GM12875 (cell line): ENCODE measurements around the gene BTD.

Experiments used
- H3K4me3 ChIP-seq: one replicate; pipeline ENCODE4 v1.5.1; 2011; ENCODE audit warnings: low read depth, low read length, control low read depth
- TF ChIP-seq, protein P1 (sequence below): IDR thresholded peaks from 2 replicates; pipeline ENCODE4 v1.5.1; 2011; ENCODE audit warnings: low read depth, mild to moderate bottlenecking, control low read depth, inconsistent platforms, low read length, moderate library complexity, borderline replicate concordance; ENCODE audit not compliant: insufficient read depth

The BTD gene

DNA sequence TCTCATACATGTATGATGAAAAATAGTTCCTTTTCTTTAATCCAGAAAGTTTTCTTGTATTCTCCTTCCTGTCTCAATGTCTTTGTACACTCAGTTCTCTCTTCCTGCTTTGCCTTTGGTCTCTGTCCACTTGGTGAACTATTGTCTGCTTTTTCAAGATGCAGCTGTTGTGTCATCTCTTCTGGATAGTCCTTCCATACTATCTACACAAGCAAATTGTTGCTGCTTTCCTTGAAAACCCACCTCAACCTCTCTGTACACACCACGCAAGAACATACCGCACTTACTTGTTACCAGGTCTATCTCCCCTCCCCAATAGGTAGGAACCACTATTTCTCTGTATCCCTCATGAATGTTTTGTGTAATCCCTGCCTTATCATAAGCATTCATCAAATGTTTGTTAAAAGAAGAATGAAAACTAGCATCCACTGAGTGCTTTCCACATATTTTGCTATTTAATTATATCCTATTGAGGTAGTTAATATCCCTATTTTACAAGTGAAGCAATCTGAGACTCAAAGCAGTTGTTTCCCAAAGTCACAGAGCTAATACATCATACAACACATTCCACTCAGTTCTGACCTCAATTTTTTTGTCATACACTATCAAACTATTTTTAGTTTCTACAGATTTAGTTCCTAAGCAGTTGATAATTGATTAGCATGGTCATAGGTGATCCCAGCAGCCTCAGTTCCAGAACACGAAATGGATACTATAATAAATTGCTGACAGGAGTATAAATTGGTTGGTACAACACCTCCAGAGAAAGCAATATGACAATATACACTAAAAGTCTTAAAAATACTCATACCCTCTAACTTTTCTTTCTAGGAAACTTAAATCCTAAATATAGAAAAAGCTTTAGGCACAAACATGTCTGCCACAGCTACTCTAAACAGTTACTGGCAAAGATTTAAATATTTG is 19.8 kb upstream of the BTD start:
- TF ChIP-seq, protein P1, sequence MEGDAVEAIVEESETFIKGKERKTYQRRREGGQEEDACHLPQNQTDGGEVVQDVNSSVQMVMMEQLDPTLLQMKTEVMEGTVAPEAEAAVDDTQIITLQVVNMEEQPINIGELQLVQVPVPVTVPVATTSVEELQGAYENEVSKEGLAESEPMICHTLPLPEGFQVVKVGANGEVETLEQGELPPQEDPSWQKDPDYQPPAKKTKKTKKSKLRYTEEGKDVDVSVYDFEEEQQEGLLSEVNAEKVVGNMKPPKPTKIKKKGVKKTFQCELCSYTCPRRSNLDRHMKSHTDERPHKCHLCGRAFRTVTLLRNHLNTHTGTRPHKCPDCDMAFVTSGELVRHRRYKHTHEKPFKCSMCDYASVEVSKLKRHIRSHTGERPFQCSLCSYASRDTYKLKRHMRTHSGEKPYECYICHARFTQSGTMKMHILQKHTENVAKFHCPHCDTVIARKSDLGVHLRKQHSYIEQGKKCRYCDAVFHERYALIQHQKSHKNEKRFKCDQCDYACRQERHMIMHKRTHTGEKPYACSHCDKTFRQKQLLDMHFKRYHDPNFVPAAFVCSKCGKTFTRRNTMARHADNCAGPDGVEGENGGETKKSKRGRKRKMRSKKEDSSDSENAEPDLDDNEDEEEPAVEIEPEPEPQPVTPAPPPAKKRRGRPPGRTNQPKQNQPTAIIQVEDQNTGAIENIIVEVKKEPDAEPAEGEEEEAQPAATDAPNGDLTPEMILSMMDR = no peak
- H3K4me3 ChIP-seq = no peak overlapping the region

DNA sequence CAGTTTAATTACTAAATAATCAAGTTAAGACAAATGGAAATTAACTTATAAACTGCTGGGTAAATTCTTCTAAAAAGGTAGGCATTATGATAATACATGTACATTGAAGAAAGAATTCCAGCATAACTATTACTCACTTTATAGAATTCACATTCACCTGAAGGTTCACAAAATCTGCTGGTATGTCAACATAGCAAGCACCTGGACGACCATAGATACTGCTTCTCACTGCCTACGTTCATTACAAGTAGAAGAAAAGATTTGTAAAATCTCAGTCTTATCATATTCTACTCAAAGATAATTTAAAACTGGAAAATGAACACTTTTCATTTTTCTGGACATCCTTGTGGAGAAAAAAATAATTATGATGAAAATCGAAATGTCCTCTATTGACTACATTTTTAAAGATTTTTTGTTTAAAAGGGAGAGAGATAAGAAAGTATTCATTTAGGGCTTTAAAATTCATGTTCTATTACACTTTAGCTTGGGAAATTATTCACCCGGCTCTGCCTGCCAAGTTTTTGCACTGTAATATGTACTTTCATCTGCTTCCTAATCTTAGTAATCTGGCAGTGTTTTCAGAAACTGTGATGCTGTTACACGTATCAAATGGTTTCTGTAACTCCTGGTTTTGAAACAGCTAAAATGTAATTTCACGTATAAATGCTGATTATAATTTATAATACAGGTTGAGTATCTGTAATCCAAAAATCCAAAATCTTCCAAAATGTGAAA is 16.3 kb upstream of the BTD start:
- TF ChIP-seq, protein P1 = no peak

DNA sequence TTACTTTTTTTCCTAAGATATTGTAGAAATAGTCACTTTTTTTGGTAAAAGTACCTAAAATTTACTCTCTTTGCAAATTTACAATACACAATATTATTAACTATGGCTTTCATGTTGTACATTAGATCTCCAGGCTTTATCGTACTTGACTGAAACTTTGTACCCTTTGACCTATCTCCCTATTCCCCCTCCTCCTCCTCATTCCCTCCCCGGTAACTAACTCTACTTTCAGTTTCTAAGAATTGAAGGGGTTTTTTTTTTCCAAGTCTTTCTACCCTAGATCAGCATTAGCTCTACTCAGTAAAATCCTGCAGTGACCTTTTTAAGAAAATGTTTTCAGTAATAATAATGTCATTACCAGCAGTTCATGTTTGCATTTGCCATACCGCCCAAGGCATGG is 10.3 kb upstream of the BTD start:
- TF ChIP-seq, protein P1 = no peak
- no peak overlapping the region for H3K4me3 ChIP-seq

More for the DNA sequence above, 16.3 kb upstream of the BTD start:
- no peak overlapping the region for H3K4me3 ChIP-seq

DNA sequence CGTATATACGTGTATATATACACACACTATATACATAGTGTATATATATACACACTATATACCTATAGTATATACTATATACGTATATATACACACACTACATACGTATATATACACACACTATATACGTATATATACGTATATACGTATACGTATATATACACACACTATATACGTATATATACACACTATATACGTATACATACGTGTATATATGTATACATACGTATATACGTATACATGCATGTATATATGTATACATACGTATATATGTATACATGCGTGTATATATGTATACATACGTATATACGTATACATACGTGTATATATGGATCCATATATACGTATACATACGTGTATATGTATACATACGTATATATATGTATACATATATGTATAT is 9.6 kb upstream of the BTD start:
- no peak overlapping the region for H3K4me3 ChIP-seq
- TF ChIP-seq, protein P1 = no peak

DNA sequence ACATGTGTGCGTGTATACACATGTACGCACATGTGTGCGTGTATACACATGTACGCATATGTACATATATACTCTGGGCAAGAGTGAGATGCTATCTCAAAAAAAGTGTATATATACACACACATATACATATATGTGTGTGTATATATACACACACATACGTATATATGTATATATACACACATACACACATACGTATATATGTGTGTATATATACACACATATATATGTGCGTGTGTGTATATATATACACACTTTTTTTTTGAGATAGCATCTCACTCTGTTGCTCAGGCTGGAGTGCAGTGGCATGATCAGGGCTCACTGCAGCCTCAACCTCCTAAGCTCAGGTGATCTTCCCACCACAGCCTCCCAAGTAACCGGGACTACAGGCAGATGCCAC is 8.6 kb upstream of the BTD start:
- TF ChIP-seq, protein P1 = no peak
- no peak overlapping the region for H3K4me3 ChIP-seq

DNA sequence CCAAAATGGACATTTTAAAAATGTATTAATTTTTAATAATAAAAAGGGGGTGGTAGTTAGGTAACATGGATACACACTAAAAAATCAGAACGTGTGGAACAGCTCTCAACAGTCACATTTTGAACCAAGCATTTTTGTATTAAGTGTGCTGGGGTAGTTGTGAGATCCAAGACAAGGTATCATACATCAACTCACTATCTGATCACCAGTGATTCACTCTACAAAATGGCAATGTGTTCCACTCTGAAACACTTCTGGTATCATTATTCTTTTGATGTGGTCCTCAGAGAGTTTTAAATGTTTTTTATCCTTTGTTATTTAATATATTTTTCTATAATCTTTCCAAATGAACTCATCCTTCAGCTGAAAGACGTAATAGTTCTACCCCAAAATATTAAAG is 5.6 kb upstream of the BTD start:
- TF ChIP-seq, protein P1 = no peak
- H3K4me3 ChIP-seq = no peak overlapping the region
